Cardiac muscle cell (in vitro differentiated cells and primary cell): Measurements from ENCODE around the gene MXD4. TPM values are rescaled to one million over a fixed set of nuclear protein-coding genes. Genes with fewer than 3 reads are reported as not detected.
"Not testable (repeated sequence)": the region's sequence is repeated elsewhere in the genome, so short reads cannot be mapped to it uniquely, and the experiment has no call there.

ENCODE experiments used
- DNase-seq, 2 donors: peaks; one replicate each; pipeline versions ENCODE4 v3.0.0 to v3.0.0-alpha.2; 2010 to 2017; ENCODE audit warnings: low read depth in 1 of 2, low spot score in 1 of 2
- H3K27ac ChIP-seq: fragments of 200-600 bp; sonication (generic); 2 replicates; pipeline ENCODE4 v1.5.1; 2016
- H3K27me3 ChIP-seq: fragments of 200-600 bp; sonication (generic); 2 replicates; pipeline ENCODE4 v1.6.0; 2016; ENCODE audit warnings: control low read depth
- H3K36me3 ChIP-seq: fragments of 200-600 bp; sonication (generic); 2 replicates; pipeline ENCODE4 v1.5.1; 2016; ENCODE audit warnings: control low read depth
- H3K4me1 ChIP-seq: fragments of 200-600 bp; sonication (generic); 2 replicates; pipeline ENCODE4 v1.8.1; 2017; ENCODE audit warnings: low read depth, mild to moderate bottlenecking, mixed run types
- H3K4me3 ChIP-seq: fragments of 200-600 bp; sonication (generic); 2 replicates; pipeline ENCODE4 v1.5.1; 2016; ENCODE audit warnings: mild to moderate bottlenecking
- H3K9me3 ChIP-seq: fragments of 200-600 bp; sonication (generic); 2 replicates; pipeline ENCODE4 v1.5.1; 2017; ENCODE audit warnings: low read depth, mild to moderate bottlenecking, control low read depth
- polyA plus RNA-seq: library from polyadenylated mRNA; unstranded; fragments of >200 nt; fragmentation: Nextera tagmentation; extraction: Ambion mirVana; gene quantifications from 2 replicates; pipeline ENCODE4 v1.2.1, GENCODE V29; 2016
- total RNA-seq: library from RNA; depleted of rRNA; stranded (reverse); fragments of >200 nt; gene quantifications from 2 replicates; pipeline ENCODE4 v1.2.3, GENCODE V29; 2016
- TF ChIP-seq, protein P1 (sequence below): IDR thresholded peaks from 2 replicates; pipeline ENCODE4 v1.5.1; 2012; ENCODE audit warnings: low read depth, mild to moderate bottlenecking, low read length

The MXD4 gene
- total and polyA plus RNA-seq, 2 experiments from 2014 or later = 45.5 to 64.0 TPM

- H3K9me3 ChIP-seq = no peaks in the 10 kb centered on the region
- no peaks in the 10 kb centered on the region for H3K36me3 ChIP-seq
- no peak for DNase-seq
- H3K4me1 ChIP-seq = no peaks in the 10 kb centered on the region
- H3K27me3 ChIP-seq = no peaks in the 10 kb centered on the region
- no peak overlapping the region for H3K27ac ChIP-seq
- TF ChIP-seq, protein P1, sequence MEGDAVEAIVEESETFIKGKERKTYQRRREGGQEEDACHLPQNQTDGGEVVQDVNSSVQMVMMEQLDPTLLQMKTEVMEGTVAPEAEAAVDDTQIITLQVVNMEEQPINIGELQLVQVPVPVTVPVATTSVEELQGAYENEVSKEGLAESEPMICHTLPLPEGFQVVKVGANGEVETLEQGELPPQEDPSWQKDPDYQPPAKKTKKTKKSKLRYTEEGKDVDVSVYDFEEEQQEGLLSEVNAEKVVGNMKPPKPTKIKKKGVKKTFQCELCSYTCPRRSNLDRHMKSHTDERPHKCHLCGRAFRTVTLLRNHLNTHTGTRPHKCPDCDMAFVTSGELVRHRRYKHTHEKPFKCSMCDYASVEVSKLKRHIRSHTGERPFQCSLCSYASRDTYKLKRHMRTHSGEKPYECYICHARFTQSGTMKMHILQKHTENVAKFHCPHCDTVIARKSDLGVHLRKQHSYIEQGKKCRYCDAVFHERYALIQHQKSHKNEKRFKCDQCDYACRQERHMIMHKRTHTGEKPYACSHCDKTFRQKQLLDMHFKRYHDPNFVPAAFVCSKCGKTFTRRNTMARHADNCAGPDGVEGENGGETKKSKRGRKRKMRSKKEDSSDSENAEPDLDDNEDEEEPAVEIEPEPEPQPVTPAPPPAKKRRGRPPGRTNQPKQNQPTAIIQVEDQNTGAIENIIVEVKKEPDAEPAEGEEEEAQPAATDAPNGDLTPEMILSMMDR = peak; percentile 15
- no peak overlapping the region for H3K4me3 ChIP-seq
These were observed 19.9 kb upstream of the MXD4 start for GRCh38 chr4:2281575-2282343.

DNA sequence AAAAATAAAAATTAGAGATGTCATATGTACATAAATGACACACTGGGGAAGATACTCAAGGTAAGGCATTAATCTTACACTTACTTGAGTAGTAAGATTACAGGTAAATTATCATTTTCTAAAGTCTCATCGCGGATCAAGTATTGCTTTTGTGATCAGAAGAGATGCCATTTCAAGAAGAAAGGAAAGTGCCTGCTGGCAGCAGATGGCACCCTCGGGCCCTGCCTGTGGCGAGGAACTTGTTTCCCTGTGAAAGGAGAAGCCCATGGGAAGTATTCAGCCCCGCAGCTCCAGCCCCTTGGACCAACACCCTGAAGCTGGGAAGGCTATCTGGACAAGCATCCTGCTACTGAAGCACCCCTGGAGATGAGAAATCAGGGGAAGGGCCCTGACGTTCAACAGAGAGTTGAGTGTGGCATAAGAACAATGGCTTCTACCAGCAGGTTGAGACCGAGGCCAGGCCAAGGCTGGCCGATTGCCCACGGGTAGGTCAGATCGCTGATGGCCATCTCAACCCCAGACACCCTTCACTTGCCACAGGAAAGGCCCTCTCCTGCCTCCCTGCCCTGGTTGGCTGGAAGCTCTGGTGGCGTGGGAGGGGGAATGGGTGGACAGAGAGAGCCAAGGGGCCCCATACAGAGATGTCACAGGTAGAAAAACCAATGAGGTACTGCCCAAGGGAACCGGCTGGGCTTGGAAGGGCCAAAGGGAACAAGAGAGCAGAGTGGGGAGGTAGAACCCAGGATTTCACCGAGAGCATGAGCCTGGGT lies 18.8 kb upstream of the MXD4 start:
- no peak overlapping the region for H3K4me3 ChIP-seq
- no peaks in the 10 kb centered on the region for H3K9me3 ChIP-seq
- no peaks in the 10 kb centered on the region for H3K4me1 ChIP-seq
- TF ChIP-seq, protein P1 = no peak
- no peaks in the 10 kb centered on the region for H3K27me3 ChIP-seq
- H3K36me3 ChIP-seq = no peaks in the 10 kb centered on the region
- H3K27ac ChIP-seq = no peak overlapping the region
- no peak for DNase-seq

GRCh38 chr4:2277956-2278355 lies 16.0 kb upstream of the MXD4 start:
- H3K4me1 ChIP-seq = no peaks in the 10 kb centered on the region
- no peaks in the 10 kb centered on the region for H3K27me3 ChIP-seq
- no peak overlapping the region for H3K27ac ChIP-seq
- DNase-seq = no peak
- TF ChIP-seq, protein P1 = no peak
- no peaks in the 10 kb centered on the region for H3K9me3 ChIP-seq
- no peak overlapping the region for H3K4me3 ChIP-seq
- no peaks in the 10 kb centered on the region for H3K36me3 ChIP-seq

DNA sequence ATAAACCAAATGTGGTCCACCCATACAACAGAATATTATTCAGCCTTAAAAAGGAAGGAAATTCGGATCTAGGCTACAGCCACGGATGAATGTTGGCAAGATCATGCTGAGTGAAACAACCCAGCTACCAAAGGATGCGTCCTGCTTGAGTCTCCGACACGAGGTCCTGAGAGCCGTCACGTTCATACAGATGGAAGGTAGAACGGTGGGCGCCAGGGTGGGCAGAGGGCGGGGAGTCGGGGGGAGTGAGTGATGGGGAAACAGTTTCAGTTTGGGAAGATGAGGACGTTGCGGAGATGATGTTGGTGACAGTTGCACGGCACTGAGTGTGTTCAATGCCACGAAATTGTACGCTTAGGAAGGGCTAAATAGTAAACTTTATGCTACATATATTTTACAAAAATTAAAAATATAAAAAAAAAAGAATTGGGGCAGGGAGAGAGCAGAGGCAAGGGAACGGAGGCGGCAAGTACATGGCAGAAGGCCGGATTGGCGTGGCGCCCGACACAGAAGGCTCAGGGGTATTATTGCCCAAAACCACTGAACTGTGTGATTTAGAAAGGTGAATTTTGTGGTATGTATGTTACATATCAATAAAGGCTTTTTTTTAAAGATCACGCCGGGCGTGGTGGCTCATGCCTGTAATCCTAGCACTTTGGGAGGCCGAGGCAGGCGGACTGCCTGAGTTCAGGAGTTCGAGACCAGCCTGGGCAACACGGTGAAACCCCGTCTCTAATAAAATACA lies 14.8 kb upstream of the MXD4 start:
- H3K27me3 ChIP-seq = no peaks in the 10 kb centered on the region
- TF ChIP-seq, protein P1 = no peak
- DNase-seq = no peak
- H3K36me3 ChIP-seq = no peaks in the 10 kb centered on the region
- H3K27ac ChIP-seq = no peak overlapping the region
- H3K4me3 ChIP-seq = no peak overlapping the region
- no peaks in the 10 kb centered on the region for H3K4me1 ChIP-seq
- no peaks in the 10 kb centered on the region for H3K9me3 ChIP-seq

DNA sequence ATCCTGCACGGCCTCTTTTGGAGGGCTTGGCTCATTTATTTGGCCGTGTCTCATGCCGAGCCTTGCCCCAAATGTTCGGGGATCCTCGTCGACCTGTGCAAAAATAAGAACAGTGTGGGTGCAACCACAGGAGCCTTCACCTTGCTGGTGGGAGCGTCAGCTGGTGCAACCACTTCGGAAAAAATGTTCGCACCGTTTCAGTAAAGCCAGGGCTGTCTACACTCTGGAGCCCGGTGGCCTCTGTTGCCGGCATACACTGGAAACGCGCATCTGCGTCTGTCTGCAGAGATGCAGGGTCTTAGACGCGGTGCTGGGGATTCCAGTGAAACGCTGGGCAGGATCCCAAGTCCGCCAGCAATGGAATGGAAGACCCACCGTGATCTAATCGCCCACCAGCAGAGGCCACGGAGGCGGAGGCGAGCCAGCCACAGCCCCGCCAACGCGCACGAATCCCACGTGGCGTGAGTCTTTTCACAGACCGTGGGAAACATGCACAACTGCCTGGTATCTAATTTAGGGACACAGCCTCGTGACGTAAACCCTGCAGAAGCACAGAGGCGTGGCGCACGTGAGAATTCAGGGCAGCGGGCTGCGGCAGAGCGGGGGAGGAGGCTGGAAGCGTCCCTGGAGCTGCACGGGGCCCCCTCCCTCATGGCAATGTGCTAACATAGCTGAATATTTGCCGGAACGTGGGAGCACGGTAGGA lies 13.8 kb upstream of the MXD4 start:
- no peaks in the 10 kb centered on the region for H3K4me1 ChIP-seq
- no peak overlapping the region for H3K27ac ChIP-seq
- no peak for DNase-seq
- no peak overlapping the region for H3K4me3 ChIP-seq
- H3K27me3 ChIP-seq = no peaks in the 10 kb centered on the region
- no peaks in the 10 kb centered on the region for H3K36me3 ChIP-seq
- no peaks in the 10 kb centered on the region for H3K9me3 ChIP-seq
- TF ChIP-seq, protein P1 = no peak

- H3K27ac ChIP-seq, H3K4me1 ChIP-seq, H3K4me3 ChIP-seq, H3K9me3 ChIP-seq, DNase-seq, H3K36me3 ChIP-seq, H3K27me3 ChIP-seq: not testable (repeated sequence)
These were observed 13.1 kb upstream of the MXD4 start for GRCh38 chr4:2275044-2275397.
